Gastrocnemius medialis (tissue), 4 donors: Measurements from ENCODE around the gene OR10J4.

ENCODE experiments used
- POLR2A ChIP-seq, 2 donors: fragments of 450-650 bp; IDR thresholded peaks; one replicate each; pipeline ENCODE4 v1.6.1; 2017; ENCODE audit warnings: antibody characterized with exemption in 2 of 2, mild to moderate bottlenecking in 2 of 2, moderate library complexity in 2 of 2
- TF ChIP-seq, protein P1 (sequence below), 5 experiments: fragments of 450-650 bp in 3 of 5; fragments of 200-600 bp in 2 of 5; sonication (generic) in 2 of 5; IDR thresholded peaks in 4 of 5; conservative IDR thresholded peaks in 1 of 5; 1 replicate in 4 of 5; 2 replicates in 1 of 5; pipeline ENCODE4 v1.5.1; 2016 to 2019; ENCODE audit warnings: antibody characterized with exemption in 5 of 5, mild to moderate bottlenecking in 3 of 5, moderate library complexity in 3 of 5

DNA sequence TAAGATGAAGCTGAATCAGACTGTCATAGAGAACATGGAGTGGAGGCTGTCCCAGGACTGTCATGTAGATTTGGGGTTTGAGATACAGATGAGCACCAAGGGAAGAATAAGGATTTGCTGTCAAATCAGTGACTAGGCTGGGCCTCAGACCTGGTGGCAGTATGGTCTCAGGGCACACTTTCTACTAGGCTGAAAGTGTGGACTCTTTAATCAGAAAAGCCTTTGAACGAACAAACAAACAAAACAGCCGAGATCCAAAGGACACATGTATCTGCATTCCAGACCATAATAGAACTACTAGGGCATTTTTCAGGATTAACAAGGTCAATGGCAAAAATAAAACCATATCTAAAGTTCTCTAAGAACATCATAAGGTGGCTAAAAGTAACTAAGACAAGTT, 10.4 kb downstream of the OR10J4 start:
- no peak for TF ChIP-seq POLR2A (IDR thresholded peaks at IDR 0.05)
- TF ChIP-seq, protein P1, sequence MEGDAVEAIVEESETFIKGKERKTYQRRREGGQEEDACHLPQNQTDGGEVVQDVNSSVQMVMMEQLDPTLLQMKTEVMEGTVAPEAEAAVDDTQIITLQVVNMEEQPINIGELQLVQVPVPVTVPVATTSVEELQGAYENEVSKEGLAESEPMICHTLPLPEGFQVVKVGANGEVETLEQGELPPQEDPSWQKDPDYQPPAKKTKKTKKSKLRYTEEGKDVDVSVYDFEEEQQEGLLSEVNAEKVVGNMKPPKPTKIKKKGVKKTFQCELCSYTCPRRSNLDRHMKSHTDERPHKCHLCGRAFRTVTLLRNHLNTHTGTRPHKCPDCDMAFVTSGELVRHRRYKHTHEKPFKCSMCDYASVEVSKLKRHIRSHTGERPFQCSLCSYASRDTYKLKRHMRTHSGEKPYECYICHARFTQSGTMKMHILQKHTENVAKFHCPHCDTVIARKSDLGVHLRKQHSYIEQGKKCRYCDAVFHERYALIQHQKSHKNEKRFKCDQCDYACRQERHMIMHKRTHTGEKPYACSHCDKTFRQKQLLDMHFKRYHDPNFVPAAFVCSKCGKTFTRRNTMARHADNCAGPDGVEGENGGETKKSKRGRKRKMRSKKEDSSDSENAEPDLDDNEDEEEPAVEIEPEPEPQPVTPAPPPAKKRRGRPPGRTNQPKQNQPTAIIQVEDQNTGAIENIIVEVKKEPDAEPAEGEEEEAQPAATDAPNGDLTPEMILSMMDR (IDR thresholded peaks at IDR 0.05 in 4 of 5, conservative IDR thresholded peaks at IDR 0.05 in 1 of 5): no peak
